Heart left ventricle (tissue), 16 donors: ENCODE data around the gene LTBR. TPM values are rescaled to one million over a fixed set of nuclear protein-coding genes. Genes with fewer than 3 reads are reported as not detected.
A peak's percentile ranks its signal among the peaks of the same experiment; 100 is the strongest.

Experiments
- ATAC-seq, 4 donors: fragments of 200-7000 bp; cut with Tn5 transposase; one replicate each; pipeline ENCODE4 v1.9.1; 2020 to 2022; ENCODE audit warnings: moderate library complexity in 4 of 4, mild to moderate bottlenecking in 3 of 4, moderate number of reproducible peaks in 1 of 4
- DNase-seq, 5 donors: peaks; one replicate each; pipeline ENCODE4 v3.0.0-alpha.2; 2020
- H3K27ac ChIP-seq, 12 donors: fragments of 200-600 bp; sonication (generic) in 4 of 12; one replicate each; pipeline versions ENCODE4 v1.5.0 to v1.8.0; 2016 to 2022; ENCODE audit warnings: mild to moderate bottlenecking in 2 of 12
- H3K27me3 ChIP-seq, 9 donors: fragments of 200-600 bp; sonication (generic) in 2 of 9; one replicate each; pipeline versions ENCODE4 v1.5.1 to v1.8.0; 2016 to 2022; ENCODE audit warnings: mild to moderate bottlenecking in 3 of 9
- H3K36me3 ChIP-seq, 9 donors: fragments of 200-600 bp; sonication (generic) in 2 of 9; one replicate each; pipeline versions ENCODE4 v1.5.0 to v1.8.0; 2018 to 2022; ENCODE audit warnings: mild to moderate bottlenecking in 2 of 9
- H3K4me1 ChIP-seq, 12 donors: fragments of 200-600 bp; sonication (generic) in 4 of 12; one replicate each; pipeline versions ENCODE4 v1.5.0 to v1.8.0; 2016 to 2022; ENCODE audit warnings: mild to moderate bottlenecking in 3 of 12
- H3K4me3 ChIP-seq, 12 donors: fragments of 200-600 bp; sonication (generic) in 4 of 12; one replicate each; pipeline versions ENCODE4 v1.5.0 to v1.8.0; 2017 to 2022; ENCODE audit warnings: mild to moderate bottlenecking in 9 of 12, moderate library complexity in 4 of 12
- H3K9me3 ChIP-seq, 12 donors: fragments of 200-600 bp; sonication (generic) in 4 of 12; one replicate each; pipeline versions ENCODE4 v1.5.0 to v1.8.0; 2016 to 2022; ENCODE audit warnings: mild to moderate bottlenecking in 1 of 12
- CTCF ChIP-seq, 12 donors: fragments of 200-600 bp; sonication (generic) in 4 of 12; IDR thresholded peaks; one replicate each; pipeline versions ENCODE4 v1.5.0 to v1.8.0; 2018 to 2022; ENCODE audit warnings: antibody characterized with exemption in 12 of 12, mild to moderate bottlenecking in 5 of 12
- POLR2A ChIP-seq, 2 donors: fragments of 450-650 bp; IDR thresholded peaks; one replicate each; pipeline ENCODE4 v1.6.1; 2017; ENCODE audit warnings: antibody characterized with exemption in 2 of 2, mild to moderate bottlenecking in 2 of 2, moderate library complexity in 2 of 2
- WGBS, 4 donors: extraction: QIAGEN DNeasy Blood & Tissue Kit in 2 of 4; methylation state at CpG; one replicate each; pipeline versions ENCODE4 v1.1.5 to v1.1.7; 2013 to 2018; 5-methylcytosine and 5-hydroxymethylcytosine counted together
- intact Hi-C, 10 donors: fragments of 100-400 bp; cut with DNase I; formaldehyde crosslinking; loops; one replicate each; pipeline versions ENCODE4 v1.11.1 to v1.14.2; 2022
- polyA plus RNA-seq, 2 donors: library from polyadenylated mRNA; stranded (reverse); fragments of 200-250 nt; gene quantifications; one replicate each; pipeline ENCODE4 v1.2.3, GENCODE V29; 2013
- total RNA-seq, 9 donors: library from RNA; depleted of rRNA in 2 of 9; stranded (reverse); fragments of >200 nt in 2 of 9; fragmentation: NEBNext Ultra II Directional in 3 of 9; extraction: Animal tissue kit (Norgen Biotek cat#: 25700) in 3 of 9; gene quantifications; one replicate each; pipeline versions ENCODE4 v1.1.0 to v1.2.4, GENCODE V29; 2016 to 2023
- donor health status: ischemic (EF 13 %, LVEDD 7.1; RV severe dilation, severe dysfunction).
- donor health status: healthy with polysubstance abuse.
- donor health status: DM: no; HTN: yes; CAD: no.
- donor health status: DM: no; HTN: no; CAD: no.
- donor health status: ischemic (EF 25% LVEDD 6.9; RV normal size, moderate dysfunction).
- donor health status: ischemic (EF 25% LVEDD 5.7; RV mildly dilated, moderate dysfunction).
- donor health status: healthy.
- donor health status: DM: yes; HTN: yes; CAD: no.
- donor health status: ischemic (EF 35%, LVEDD 5.7; RV mildly dilated, moderate dysfunction).
- donor health status: nonischemic (EF 11% LVEDD 7.7; RV severe dilation, severe dysfunction).
- donor health status: DM: yes; HTN: yes; CAD: no.
- donor health status: PGD.
- donor health status: ischemic (EF 29% LVEDD 5.4; RV normal size, mild dysfunction).
- donor health status: nonischemic (EF 23%, LVEDD 6.1; RV moderate dilation, normal function).

The LTBR gene
- total and polyA plus RNA-seq, 11 donors: 16.0 to 83.4 (median 26.2) TPM

DNA sequence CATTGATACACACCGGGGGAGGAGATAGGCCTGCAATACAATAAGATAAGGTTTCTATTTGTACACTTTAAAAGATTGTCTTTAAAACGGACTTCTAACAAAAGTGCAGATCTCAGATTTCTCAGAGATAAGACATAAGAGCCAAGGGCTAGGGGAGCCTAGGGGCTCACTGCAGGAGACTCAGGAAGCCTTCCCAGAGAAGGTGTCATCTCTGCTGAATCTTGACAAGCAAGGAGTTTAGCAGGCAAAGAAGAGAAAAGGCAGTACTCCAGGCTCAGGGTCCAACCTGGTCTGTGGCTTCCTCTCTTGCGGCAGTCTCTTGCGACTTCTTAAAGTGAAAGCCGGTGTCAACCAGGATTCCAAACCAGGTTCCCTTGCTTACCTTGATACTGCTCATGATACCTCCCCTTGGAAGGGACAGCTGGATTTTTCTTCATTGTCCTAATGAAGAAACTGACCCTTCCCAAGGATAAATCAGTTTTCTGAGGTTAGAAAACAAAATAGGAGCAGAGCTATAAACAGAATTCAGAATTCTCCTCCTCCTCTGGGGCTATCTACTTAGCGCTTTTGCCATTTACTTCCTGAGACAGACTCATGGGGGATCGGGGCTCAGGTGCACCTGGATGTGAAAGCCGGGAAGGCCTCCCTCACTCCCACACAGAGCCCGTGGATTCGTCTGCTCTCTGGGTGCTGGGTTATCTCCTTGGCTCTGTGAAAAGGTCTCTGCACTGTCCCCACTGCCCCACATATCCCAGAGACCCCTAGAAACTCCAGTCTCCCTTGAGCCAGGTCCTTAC, 6.9 kb upstream of the LTBR start:
- no peak for TF ChIP-seq POLR2A (IDR thresholded peaks at IDR 0.05)
- peak in 1 of 12 donors; percentile 2 for TF ChIP-seq CTCF (IDR thresholded peaks at IDR 0.05)
- H3K27ac ChIP-seq: peak overlapping the region in 8 of 12 donors; percentile 4 to 69 (median 52)
- no peaks in the 10 kb centered on the region for H3K36me3 ChIP-seq
- H3K4me3 ChIP-seq: no peak overlapping the region
- H3K4me1 ChIP-seq: peaks cover 0 to 60% (median 21%) of the 10 kb centered on the region in 12 donors
- DNase-seq (no peak), ATAC-seq (no peak)
- intact Hi-C loops: loop anchor here in 2 of 10 donors (5.0 kb wide), 1 partner anchor 40 kb away; no protein-coding TSS in a partner anchor
- 70 to 75% (median 73%) methylated on average over 10 of the region's 10 CpGs for WGBS, 4 donors
- H3K27me3 ChIP-seq: no peaks in the 10 kb centered on the region
- H3K9me3 ChIP-seq: no peaks in the 10 kb centered on the region

GRCh38 chr12:6377667-6377994, 6.3 kb upstream of the LTBR start:
- Histone ChIP-seq H3K4me3 (no peak overlapping the region), H3K36me3 (no peaks in the 10 kb centered on the region), H3K4me1 (peaks cover 0 to 56% (median 19%) of the 10 kb centered on the region in 12 donors), H3K27ac (peak overlapping the region in 6 of 12 donors; percentile 4 to 69 (median 9)), H3K27me3 (no peaks in the 10 kb centered on the region), H3K9me3 (no peaks in the 10 kb centered on the region)
- WGBS, 4 donors: 42 to 76% (median 67%) methylated on average over 4 of the region's 4 CpGs
- DNase-seq (no peak), ATAC-seq (peak in 3 of 4 donors; percentile 51 to 67 (median 56))
- intact Hi-C loops: loop anchor here in 2 of 10 donors (5.0 kb wide), 1 partner anchor 40 kb away; no protein-coding TSS in a partner anchor
- TF ChIP-seq POLR2A (IDR thresholded peaks at IDR 0.05) (no peak), CTCF (IDR thresholded peaks at IDR 0.05) (no peak)

- H3K36me3 ChIP-seq: no peaks in the 10 kb centered on the region
- ATAC-seq (no peak), DNase-seq (no peak)
- 75 to 81% (median 78%) methylated on average over 13 of the region's 13 CpGs for WGBS, 4 donors
- peaks cover 0 to 64% (median 30%) of the 10 kb centered on the region in 12 donors for H3K4me1 ChIP-seq
- no peaks in the 10 kb centered on the region for H3K27me3 ChIP-seq
- no peak for TF ChIP-seq POLR2A (IDR thresholded peaks at IDR 0.05)
- TF ChIP-seq CTCF (IDR thresholded peaks at IDR 0.05): no peak
- intact Hi-C loops: loop anchor here in 2 of 10 donors (5.0 kb wide), 1 partner anchor 42 kb away; no protein-coding TSS in a partner anchor
- peak overlapping the region in 2 of 12 donors; percentile 45 to 58 for H3K27ac ChIP-seq
- no peaks in the 10 kb centered on the region for H3K9me3 ChIP-seq
- no peak overlapping the region for H3K4me3 ChIP-seq
These were observed 5.1 kb upstream of the LTBR start for GRCh38 chr12:6378709-6379472.
